Measurements from ENCODE around the gene UBXN1.
"Not testable (repeated sequence)": the region's sequence is repeated elsewhere in the genome, so short reads cannot be mapped to it uniquely, and the experiment has no call there.

- TF ChIP-seq POLR2A (IDR thresholded peaks at IDR 0.05; ENCODE audit: low read depth); CTCF (IDR thresholded peaks at IDR 0.05): not testable (repeated sequence)
Measured at GRCh38 chr11:62650283-62650682, 28.6 kb downstream of the UBXN1 start.
